GM18873 (cell line): ENCODE results near the gene GRAMD1A.
"Not testable (repeated sequence)": the region's sequence is repeated elsewhere in the genome, so short reads cannot be mapped to it uniquely, and the experiment has no call there.

Experiments
- ATAC-seq: cut with Tn5 transposase; IDR thresholded peaks from one replicate; pipeline ENCODE4 v1.9.1; 2021; ENCODE audit warnings: mild to moderate bottlenecking, moderate library complexity, moderate number of reproducible peaks; ENCODE audit not compliant: unreplicated experiment, low FRiP score

GRAMD1A gene

DNA sequence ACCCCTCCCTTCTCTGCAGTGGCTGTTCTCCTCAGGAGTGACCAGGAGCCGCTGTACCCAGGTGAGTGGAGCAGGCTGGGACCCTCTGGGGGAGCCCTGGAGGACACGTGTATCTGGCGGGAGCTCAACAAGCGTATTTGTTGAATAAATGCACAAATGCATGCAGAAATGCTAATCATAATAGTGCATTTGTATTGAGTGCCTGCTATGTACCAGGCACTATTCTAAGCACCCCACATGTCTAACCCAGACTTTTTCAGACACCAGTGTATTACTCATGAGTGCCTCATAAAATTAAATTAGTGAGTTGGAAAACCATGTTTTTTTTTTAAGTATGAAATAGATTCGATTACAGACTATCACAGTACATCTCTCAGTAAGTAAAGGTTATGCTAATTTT, 49.3 kb downstream of the GRAMD1A start:
- ATAC-seq, result no peak

GRCh38 chr19:35050662-35051061, 50.5 kb downstream of the GRAMD1A start:
- not testable (repeated sequence) for ATAC-seq

GRCh38 chr19:35051268-35051667, 51.1 kb downstream of the GRAMD1A start:
- ATAC-seq, result not testable (repeated sequence)

DNA sequence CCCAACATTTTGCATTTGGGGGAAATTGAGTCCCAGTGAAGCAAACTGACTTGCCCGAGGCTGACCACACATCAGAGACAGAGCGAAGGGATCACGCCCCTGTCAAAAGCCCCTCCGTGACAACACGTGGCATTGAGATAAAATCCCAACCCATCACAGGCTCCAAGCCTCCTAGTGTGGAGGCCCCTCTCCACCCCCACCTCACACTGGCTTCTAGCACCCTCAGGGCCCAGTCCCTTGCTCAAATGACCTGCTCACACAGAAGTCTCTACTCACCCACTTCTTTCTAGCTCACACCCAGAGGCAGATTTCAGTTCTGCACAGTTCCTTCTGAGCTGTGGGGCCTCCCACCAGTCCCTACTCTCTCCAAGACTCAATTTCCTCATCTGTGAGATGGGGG, 51.7 kb downstream of the GRAMD1A start:
- no peak for ATAC-seq

DNA sequence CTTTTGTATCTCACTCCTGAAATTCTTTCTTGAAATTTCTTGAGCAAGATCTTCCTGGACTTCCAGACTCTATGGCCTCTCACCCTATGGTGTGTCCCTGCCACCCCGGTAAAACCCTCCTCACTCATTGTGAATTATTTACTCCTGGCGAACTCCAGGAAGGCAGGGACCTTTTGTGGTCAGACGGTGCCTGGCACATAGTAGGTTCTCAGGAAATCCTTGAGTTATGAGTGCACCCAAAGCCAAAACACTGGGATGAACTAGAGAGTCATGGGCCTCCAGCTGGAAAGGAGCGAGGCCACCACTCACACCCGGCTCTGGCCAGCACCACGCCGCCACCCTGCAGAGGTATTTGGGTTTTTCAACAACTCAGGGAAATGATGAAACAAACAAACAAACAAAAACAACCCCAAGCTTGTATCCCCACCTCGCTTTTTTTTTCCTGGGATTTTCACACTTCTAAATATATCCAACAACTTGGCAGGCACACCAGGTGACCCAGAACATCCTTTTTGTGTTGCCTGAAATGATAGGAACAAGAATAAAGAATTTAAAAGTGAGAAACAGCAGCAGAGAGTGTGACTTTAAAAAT, 52.6 kb downstream of the GRAMD1A start:
- no peak for ATAC-seq

DNA sequence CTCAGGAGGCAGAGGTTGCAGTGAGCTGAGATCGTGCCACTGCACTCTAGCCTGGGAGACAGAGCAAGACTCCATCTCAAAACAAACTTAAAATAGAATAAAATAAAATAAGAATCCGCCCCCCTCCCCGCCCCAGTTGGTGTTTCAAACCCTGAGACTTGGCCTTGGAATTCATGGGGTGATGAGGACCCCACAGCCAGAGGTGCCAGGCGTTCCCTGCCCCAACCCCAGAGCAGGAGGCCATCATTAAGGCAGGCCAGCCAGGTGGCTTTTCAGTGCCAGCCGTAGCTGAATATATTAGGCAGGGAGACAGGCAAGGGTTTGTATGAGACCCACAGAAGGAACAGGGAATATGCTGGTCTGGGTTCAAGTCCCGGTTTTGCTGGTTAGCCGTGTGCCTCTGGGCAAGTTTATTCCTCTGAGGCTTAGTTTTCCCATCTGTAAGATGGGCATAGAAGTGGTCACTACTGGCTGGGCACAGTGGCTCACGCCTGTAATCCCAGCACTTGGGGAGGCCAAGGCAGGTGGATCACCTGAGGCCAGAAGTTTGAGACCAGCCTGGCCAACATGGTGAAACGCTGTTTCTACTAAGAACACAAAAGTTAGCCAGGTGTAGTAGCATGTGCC, 53.7 kb downstream of the GRAMD1A start:
- no peak for ATAC-seq

- no peak for ATAC-seq
Measured at GRCh38 chr19:35054626-35055025, 54.5 kb downstream of the GRAMD1A start.

DNA sequence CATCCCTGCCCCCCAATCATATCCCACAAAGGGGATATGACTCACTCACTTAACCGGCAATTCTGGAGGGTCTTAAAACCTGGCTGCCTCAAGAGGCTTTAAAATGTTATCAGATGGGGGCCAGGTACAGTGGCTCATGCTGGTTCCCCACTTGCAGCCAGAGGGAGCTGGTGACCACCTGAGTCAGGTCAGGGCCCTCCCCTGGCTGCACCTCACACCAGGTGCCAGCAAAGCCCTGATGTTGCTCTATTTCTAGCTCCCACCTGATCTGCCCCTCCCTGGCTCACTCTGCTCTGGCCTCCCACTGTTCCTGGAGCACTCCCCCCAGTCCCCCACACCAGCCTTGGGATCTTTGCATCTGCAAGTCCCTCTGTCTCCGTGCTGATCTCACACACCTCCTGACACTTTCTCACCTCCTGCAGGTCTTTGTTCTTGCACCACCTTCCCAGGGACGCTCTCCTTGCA, 55.6 kb downstream of the GRAMD1A start:
- no peak for ATAC-seq

- ATAC-seq, result no peak
Measured at GRCh38 chr19:35056513-35057063, 56.5 kb downstream of the GRAMD1A start.

- no peak for ATAC-seq
Measured at GRCh38 chr19:35058370-35058769, 58.2 kb downstream of the GRAMD1A start.

GRCh38 chr19:35059006-35059798, 59.1 kb downstream of the GRAMD1A start:
- no peak for ATAC-seq

DNA sequence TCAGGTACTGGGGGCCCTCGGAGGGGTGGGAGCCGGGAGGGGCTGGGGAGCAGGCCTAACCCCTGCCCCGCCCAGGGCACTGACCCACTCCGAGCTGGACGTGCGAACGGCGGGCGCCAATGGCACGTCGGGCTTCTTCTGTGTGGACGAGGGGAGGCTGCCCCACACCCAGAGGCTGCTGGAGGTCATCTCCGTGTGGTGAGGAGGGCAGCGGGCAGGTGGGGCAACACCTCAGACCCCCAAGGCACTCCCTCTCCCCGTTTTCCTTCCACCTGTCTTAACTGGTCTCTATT, 59.6 kb downstream of the GRAMD1A start:
- no peak for ATAC-seq

- no peak for ATAC-seq
Measured at GRCh38 chr19:35060160-35060855, 60.2 kb downstream of the GRAMD1A start.

DNA sequence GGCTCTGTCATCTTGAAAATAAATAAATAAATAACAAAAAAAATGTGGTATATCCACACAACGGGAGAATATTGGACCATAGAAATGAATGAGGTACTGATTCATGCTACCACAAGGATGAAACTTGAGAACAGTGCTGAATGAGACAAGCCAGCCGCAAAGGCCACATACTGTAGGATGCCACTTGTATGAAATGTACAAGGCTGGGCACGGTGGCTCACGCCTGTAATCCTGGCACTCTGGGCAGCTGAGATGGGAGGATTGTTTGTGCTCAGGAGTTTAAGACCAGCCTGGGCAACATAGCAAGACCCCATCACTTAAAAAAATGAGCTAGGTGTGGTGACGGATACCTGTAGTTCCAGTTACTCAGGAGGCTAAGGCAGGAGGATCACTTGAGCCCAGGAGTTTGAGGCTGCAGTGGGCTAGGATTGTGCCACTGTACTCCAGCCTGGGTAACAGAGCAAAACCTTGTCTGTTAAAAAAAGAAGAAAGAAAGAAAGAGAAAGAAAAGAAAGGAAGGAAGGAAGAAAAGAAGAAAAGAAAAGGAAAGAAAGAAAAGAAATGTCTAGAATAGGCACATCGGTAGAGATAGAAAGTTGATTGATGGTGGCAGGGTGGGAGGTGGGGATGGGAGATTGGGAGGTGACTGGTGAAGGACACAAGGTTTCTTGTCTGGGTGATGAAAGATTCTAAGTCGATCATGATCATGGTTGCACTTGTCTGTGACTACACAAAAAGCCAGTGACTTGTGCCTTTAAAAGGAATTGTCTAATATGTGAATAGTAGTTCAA, 61.7 kb downstream of the GRAMD1A start:
- ATAC-seq, result no peak

DNA sequence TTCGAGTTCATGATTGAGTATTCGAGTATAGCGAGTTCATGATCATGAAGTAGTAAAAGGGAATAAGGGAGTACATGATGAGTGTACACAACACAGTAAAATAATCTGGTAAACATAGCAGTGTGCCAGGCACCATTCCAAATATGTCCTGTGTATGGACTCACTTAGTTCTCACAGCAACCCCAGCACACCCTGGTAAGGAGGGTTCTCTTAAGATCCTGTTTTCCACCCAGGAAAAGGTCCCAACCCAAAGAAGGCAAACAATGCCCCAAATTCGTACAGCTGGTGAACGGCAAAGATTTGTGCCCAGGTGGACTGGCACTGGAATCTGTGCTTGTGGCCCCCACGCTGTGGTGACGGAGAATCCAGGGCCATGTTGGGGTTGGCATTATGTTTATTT, 62.8 kb downstream of the GRAMD1A start:
- no peak for ATAC-seq

- ATAC-seq, result no peak
Measured at GRCh38 chr19:35063940-35064818, 64.1 kb downstream of the GRAMD1A start.

GRCh38 chr19:35065574-35065973, 65.5 kb downstream of the GRAMD1A start:
- no peak for ATAC-seq

- ATAC-seq, result no peak
Measured at GRCh38 chr19:35066121-35066520, 66.0 kb downstream of the GRAMD1A start.
